GM21717 (cell line): ENCODE data around the gene FASTK.
"Not testable (repeated sequence)": the region's sequence is repeated elsewhere in the genome, so short reads cannot be mapped to it uniquely, and the experiment has no call there.

Experiments used
- ATAC-seq: cut with Tn5 transposase; IDR thresholded peaks from one replicate; pipeline ENCODE4 v1.9.1; 2021; ENCODE audit warnings: mild to moderate bottlenecking, moderate library complexity; ENCODE audit not compliant: unreplicated experiment

The FASTK gene

DNA sequence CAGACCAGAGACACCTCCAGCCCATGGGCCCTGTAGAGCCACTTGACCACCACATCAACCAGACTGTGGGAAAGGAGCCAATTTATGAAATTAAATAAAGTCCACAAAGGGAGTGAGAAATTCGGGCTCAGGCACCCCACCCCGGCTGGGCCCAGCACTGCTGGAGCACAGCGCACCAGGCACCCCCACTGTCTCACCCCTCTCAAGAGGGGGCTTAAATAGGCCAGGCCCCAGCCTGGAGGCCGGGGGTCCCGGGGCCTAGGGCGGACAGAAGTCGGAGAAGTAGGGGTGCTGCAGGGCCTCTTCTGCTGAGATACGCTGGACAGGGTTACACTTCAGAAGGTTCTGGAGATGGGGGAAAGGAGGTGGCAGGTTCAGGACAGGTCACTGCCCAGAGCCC, 26.9 kb downstream of the FASTK start:
- no peak for ATAC-seq

GRCh38 chr7:151053096-151053495, 27.5 kb downstream of the FASTK start:
- ATAC-seq = no peak

GRCh38 chr7:151051108-151051507, 29.5 kb downstream of the FASTK start:
- ATAC-seq = no peak

DNA sequence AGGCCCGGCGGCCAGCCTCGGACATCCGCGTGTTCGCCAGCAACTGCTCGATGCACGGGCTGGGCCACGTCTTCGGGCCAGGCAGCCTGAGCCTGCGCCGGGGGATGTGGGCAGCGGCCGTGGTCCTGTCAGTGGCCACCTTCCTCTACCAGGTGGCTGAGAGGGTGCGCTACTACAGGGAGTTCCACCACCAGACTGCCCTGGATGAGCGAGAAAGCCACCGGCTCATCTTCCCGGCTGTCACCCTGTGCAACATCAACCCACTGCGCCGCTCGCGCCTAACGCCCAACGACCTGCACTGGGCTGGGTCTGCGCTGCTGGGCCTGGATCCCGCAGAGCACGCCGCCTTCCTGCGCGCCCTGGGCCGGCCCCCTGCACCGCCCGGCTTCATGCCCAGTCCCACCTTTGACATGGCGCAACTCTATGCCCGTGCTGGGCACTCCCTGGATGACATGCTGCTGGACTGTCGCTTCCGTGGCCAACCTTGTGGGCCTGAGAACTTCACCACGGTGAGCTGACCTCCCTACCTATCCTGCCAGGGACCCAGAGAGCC, 31.6 kb downstream of the FASTK start:
- no peak for ATAC-seq

DNA sequence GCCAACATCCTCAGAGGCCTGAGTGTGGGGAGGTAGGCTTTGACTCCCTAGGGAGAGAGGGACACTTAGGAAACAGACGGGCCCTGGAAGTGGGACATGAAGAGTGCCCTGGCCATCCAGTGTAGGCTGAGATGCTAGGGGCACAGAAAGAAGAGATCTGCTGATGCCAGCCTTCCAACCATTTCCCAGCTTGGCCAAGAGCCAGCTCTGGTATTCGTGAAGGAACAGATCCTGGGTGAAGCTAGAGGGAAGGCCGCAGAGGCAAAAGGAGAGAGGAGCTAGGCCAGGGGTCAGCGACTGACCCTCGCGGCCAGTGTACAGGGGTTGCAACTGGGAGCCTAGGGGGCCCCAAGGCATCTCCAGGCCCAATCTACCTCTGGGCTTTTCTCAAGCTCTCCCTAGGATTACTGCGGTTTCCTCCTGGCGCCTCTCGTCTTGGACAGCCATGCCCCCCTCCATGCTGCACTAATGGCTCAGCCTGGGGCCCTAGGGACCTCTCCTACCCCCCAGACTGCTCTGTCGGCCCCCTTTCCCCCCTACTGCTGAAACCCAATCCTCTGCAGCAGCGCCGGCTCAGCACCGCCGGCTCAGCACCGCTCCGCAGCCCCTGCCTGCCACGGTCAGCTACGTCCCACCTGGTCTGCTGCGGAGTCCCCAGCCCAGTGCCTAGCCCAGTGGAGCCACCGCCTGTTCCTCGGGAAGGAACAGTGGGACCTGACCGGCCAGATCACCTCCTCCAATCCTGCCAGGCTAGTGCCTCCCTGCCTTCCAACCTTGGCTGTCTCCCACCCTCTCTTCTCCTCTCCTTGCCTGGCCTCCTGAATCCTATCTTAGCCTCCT, 32.4 kb downstream of the FASTK start, which contains the start of gene ASIC3:
Gene ASIC3 (plus strand): TSS at position 556 of the 840 bp plus-strand sequence. CDS start 355 bp downstream, outside the sequence.
- ATAC-seq = no peak

GRCh38 chr7:151046603-151047573, 33.7 kb downstream of the FASTK start:
- no peak for ATAC-seq

DNA sequence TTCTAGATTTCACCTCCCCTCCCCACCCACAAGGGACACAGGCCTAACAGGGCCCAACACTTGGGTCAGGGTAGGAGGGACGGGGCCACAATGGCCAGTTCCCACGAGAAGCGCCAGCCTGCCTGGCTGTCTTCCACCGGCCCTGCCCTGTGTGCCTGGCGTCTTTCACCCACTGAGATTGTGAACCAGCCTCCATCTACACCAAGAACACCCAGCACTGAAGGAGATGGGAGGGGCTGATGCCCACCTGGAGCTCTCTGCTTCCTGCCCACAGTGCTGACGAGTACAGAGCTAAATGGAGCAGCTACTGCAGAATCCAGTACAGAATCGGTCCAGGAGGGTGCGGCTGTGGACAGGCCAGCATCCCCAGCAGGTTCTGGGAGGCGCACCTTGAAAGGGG, 34.6 kb downstream of the FASTK start:
- no peak for ATAC-seq

GRCh38 chr7:151045262-151045661, 35.3 kb downstream of the FASTK start:
- ATAC-seq = no peak

DNA sequence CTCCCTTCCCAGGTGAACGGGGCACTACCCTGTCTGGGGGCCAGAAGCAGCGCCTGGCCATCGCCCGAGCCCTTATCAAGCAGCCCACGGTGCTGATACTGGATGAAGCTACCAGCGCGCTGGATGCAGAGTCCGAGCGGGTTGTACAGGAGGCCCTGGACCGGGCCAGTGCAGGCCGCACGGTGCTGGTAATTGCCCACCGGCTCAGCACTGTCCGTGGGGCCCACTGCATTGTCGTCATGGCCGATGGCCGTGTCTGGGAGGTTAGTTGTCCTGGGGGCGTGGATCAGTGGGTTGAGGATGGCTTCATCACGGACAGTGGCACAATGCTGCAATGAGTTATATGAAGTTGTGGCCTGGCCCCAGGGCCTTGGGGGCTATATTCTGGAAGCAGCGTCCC, 36.6 kb downstream of the FASTK start:
- ATAC-seq = no peak

- not testable (repeated sequence) for ATAC-seq
Observed at GRCh38 chr7:151043449-151043848, 37.2 kb downstream of the FASTK start.

GRCh38 chr7:151040616-151041375, 39.8 kb downstream of the FASTK start:
- ATAC-seq = no peak

GRCh38 chr7:151039850-151040548, 40.6 kb downstream of the FASTK start:
- ATAC-seq = no peak

GRCh38 chr7:151038951-151039849, 41.4 kb downstream of the FASTK start:
- ATAC-seq = peak; percentile 49

- ATAC-seq = no peak
Observed at GRCh38 chr7:151035902-151036301, 44.7 kb downstream of the FASTK start.

DNA sequence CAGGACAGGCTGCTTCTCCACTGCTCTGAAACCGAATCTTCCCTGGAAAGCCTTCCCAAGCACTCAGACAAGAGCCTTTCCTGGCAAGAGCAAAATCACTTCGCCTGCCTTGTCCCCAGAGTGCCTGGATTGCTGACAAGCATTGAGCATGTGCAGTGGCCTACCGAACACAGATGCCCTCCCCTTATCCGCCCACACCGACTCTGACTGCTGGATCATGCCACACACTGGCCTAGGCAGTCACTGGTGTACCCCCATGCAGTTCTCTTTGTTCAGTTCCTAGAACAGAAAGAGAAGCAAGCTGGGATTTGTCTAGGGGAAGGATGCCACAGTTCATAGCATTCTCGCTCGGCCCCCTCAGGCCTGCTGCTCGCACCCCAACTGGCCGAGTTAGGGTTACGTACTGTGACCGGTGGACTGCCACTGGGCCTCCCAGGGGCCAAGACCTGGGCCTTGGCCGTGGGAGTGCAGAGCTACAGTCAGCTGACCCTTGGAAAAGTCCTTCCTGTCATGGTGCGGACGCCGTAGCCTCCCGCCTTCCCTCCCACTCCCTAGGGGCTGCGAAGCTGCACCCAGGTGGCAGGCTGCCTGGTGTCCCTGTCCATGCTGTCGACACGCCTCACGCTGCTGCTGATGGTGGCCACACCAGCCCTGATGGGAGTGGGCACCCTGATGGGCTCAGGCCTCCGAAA, 45.4 kb downstream of the FASTK start:
- ATAC-seq = no peak

DNA sequence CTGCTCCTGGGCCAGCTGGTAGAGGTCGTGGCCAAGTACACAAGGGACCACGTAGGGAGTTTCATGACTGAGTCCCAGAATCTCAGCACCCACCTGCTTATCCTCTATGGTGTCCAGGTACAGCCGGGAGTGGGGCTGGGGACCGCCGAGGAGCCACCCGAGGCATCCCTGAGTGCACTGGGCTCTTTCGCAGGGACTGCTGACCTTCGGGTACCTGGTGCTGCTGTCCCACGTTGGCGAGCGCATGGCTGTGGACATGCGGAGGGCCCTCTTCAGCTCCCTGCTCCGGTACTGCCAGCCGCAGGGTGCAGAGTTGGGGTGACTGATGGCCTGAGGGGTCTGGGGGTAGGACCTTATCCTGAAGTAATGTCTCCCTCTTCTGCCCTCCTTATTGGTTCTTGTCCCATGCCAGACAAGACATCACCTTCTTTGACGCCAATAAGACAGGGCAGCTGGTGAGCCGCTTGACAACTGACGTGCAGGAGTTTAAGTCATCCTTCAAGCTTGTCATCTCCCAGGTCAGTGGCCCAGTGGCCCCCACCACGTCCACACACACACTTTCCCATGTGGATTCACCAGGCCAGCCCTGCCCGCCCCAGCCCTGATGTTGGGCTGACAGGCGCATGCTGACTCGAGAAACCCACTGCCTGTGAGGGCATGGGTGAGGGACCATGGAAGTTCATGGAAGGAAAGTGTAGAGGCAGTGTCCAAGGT, 46.1 kb downstream of the FASTK start:
- ATAC-seq = no peak

DNA sequence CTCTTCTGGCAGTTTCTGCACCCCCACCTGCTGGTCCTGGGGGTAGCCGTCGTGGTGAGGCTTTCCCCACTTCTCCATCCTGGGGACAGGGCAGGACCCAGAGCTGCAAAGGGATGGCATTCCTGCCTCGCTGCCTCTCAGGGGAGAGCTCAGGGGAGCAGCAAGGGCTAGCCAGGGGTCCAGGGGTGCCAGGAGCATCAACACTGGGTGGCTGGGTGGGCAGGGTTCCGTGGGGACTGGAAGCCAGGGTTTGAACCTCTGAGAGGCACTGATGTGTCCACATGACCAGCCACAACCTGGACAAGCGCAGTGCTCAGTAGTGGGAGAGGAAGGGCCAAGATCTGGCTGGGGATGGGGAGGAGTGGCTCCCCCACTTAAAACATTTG, 46.8 kb downstream of the FASTK start:
- no peak for ATAC-seq
